ENCODE data around the gene CFLAR. TPM values are rescaled to one million over a fixed set of nuclear protein-coding genes. Genes with fewer than 3 reads are reported as not detected.
A peak's percentile ranks its signal among the peaks of the same experiment; 100 is the strongest.

The CFLAR gene
- total and polyA plus RNA-seq, 2 of the 4 experiments (the other 2 are of a cell fraction): 29.2 to 59.9 TPM

- Histone ChIP-seq H3K79me1 (ENCODE audit: low read depth in 1 of 2, low read length in 2 of 2) (peaks cover 12 to 37% of the 10 kb centered on the region in 2 experiments), H3K4me2 (ENCODE audit: low read depth, low read length) (peak overlapping the region; percentile 1; the same call in 1 of the 2 replicates), H3K14ac (replicated peaks; ENCODE audit: low read depth, low read length) (peak overlapping the region; percentile 68), H3K36me3 (ENCODE audit: control insufficient read depth, insufficient read depth, low read length) (peaks cover 18% of the 10 kb centered on the region), H2AK9ac (replicated peaks; ENCODE audit: low read depth, low read length, poor library complexity) (peak overlapping the region; percentile 84), H2BK15ac (ENCODE audit: low read depth, low read length) (peak overlapping the region; percentile 59), H3K9me1 (ENCODE audit: insufficient read depth, low read length) (peaks cover 20% of the 10 kb centered on the region; the same call in 1 of the 2 replicates), H4K5ac (ENCODE audit: low read depth, low read length) (peak overlapping the region; percentile 48; the same call in 1 of the 2 replicates), H3K4me3 (ENCODE audit: insufficient read depth, low read depth, low read length) (no peak overlapping the region), H4K91ac (ENCODE audit: insufficient read depth, low read depth, low read length) (peak overlapping the region; percentile 87), H3K27ac (ENCODE audit: insufficient read depth, low read length) (peak overlapping the region; percentile 63), H3K9me3 (ENCODE audit: control insufficient read depth, insufficient read depth, low read length) (no peaks in the 10 kb centered on the region), H3K27me3 (ENCODE audit: control insufficient read depth, insufficient read depth, low read length) (no peaks in the 10 kb centered on the region), H2BK20ac (ENCODE audit: low read depth, low read length) (peak overlapping the region; percentile 95), H3K18ac (ENCODE audit: low read depth, low read length) (peak overlapping the region; percentile 65; the same call in 1 of the 2 replicates), H3K9ac (ENCODE audit: low read depth, low read length) (peak overlapping the region; percentile 27; the same call in 1 of the 2 replicates), H2BK5ac (ENCODE audit: low read depth, low read length, poor library complexity, severe bottlenecking) (peak overlapping the region; percentile 94), H4K8ac (ENCODE audit: low read depth in 2 of 2, low read length in 2 of 2) (peak overlapping the region; percentile 72 to 84), H3K4me1 (ENCODE audit: control insufficient read depth, insufficient read depth, low read length) (peaks cover 19% of the 10 kb centered on the region), H2BK120ac (ENCODE audit: low read depth, low read length) (peak overlapping the region; percentile 95), H3K56ac (ENCODE audit: extremely low read depth, insufficient read depth, low read length) (peak overlapping the region; percentile 65), H3K23ac (ENCODE audit: low read depth, low read length) (peak overlapping the region; percentile 92), H4K20me1 (ENCODE audit: insufficient read depth, low read length) (no peaks in the 10 kb centered on the region), H2AFZ (replicated peaks; ENCODE audit: low read length, poor library complexity) (peak overlapping the region; percentile 55), H2AK5ac (ENCODE audit: low read depth, low read length) (peak overlapping the region; percentile 10), H3K4ac (ENCODE audit: low read depth, low read length) (peak overlapping the region; percentile 93)
- no TSS peak for BruUV-seq (replicated peaks)
- intact Hi-C loops (cut with micrococcal nuclease): loop anchor here (2.0 kb wide), 2 partner anchors 20 to 32 kb away; partner anchors contain the start of gene CFLAR
- in situ Hi-C loops (cut with MboI; ENCODE audit: low sequenced_read_pairs): no loop called here
- TF ChIP-seq RFX5 (IDR thresholded peaks at IDR 0.05; ENCODE audit: low read depth, low read length): no peak
- TF ChIP-seq POLR2A (IDR thresholded peaks at IDR 0.05; ENCODE audit: low read depth, low read length): no peak
- TF ChIP-seq MXI1 (IDR thresholded peaks at IDR 0.05; ENCODE audit: borderline replicate concordance, low read depth, low read length): no peak
- no peak for TF ChIP-seq FOS (IDR thresholded peaks at IDR 0.05; ENCODE audit: low read depth, low read length)
- TF ChIP-seq RCOR1 (IDR thresholded peaks at IDR 0.05; ENCODE audit: insufficient replicate concordance, low read length): no peak
- no peak for TF ChIP-seq USF2 (IDR thresholded peaks at IDR 0.05; ENCODE audit: low read depth, low read length)
- no peak for TF ChIP-seq CEBPB (IDR thresholded peaks at IDR 0.05; ENCODE audit: low read depth, low read length)
- TF ChIP-seq CTCF (conservative IDR thresholded peaks at IDR 0.05; ENCODE audit: low read depth, low read length): no peak
- TF ChIP-seq SMC3 (IDR thresholded peaks at IDR 0.05; ENCODE audit: low read depth, low read length): no peak
- no peak for TF ChIP-seq BHLHE40 (IDR thresholded peaks at IDR 0.05; ENCODE audit: low read depth, low read length)
- TF ChIP-seq CHD1 (IDR thresholded peaks at IDR 0.05; ENCODE audit: low read depth, low read length): no peak
- no peak for TF ChIP-seq MAFK (IDR thresholded peaks at IDR 0.05; ENCODE audit: low read depth, low read length)
- TF ChIP-seq RAD21 (IDR thresholded peaks at IDR 0.05; ENCODE audit: low read length): no peak
- ATAC-seq (ENCODE audit: low read depth) (peak; percentile 10), DNase-seq (no peak)
- POLR2A ChIA-PET (ENCODE audit: unreplicated experiment): no interaction called here
- CTCF ChIA-PET: interaction anchor here (0.9 kb wide), 1 partner anchor 31 kb away, joined by 3 read pairs; no protein-coding TSS in a partner anchor
- WGBS, 2 experiments (ENCODE audit: extremely low coverage in 2 of 2, insufficient read length in 1 of 2): no CpG with 5 or more reads among the region's 1 CpG
- dilution Hi-C loops (cut with HindIII; ENCODE audit: low sequenced_read_pairs, unreplicated experiment): no loop called here
Observed at GRCh38 chr2:201148434-201148990, 32.5 kb downstream of the CFLAR start.

All from IMR-90 (cell line).